GM12891 (cell line): Measurements from ENCODE around the gene TTLL5.

Source experiments
- PAX5 ChIP-seq: IDR thresholded peaks from 2 replicates; pipeline ENCODE4 v1.6.1; 2011; ENCODE audit warnings: low read length, moderate library complexity, mild to moderate bottlenecking; ENCODE audit not compliant: insufficient read depth, severe bottlenecking
- POLR2A ChIP-seq: IDR thresholded peaks from 2 replicates; pipeline ENCODE4 v1.6.1; 2011; ENCODE audit warnings: low read depth, low read length, control low read depth
- POLR2AphosphoS5 ChIP-seq: IDR thresholded peaks from 2 replicates; pipeline ENCODE4 v1.6.1; 2011; ENCODE audit warnings: low read depth, low read length, control low read depth
- POU2F2 ChIP-seq: IDR thresholded peaks from 2 replicates; pipeline ENCODE4 v1.6.1; 2011; ENCODE audit warnings: low read depth, mild to moderate bottlenecking, control low read depth, low read length, moderate library complexity
- SPI1 ChIP-seq: IDR thresholded peaks from 2 replicates; pipeline ENCODE4 v1.6.1; 2011; ENCODE audit warnings: low read depth, low read length, control low read depth
- TAF1 ChIP-seq: IDR thresholded peaks from 2 replicates; pipeline ENCODE4 v1.6.1; 2011; ENCODE audit warnings: low read depth, low read length, control low read depth

GRCh38 chr14:75970989-75971388, 309.9 kb downstream of the TTLL5 start:
- TF ChIP-seq POLR2A (no peak), POLR2AphosphoS5 (no peak), TAF1 (no peak), POU2F2 (no peak), SPI1 (no peak), PAX5 (no peak)
